LNCAP (cell line): ENCODE measurements around the gene ACER1.

Experiments used
- CTCF ChIP-seq: fragments of 450-650 bp; IDR thresholded peaks from 2 replicates; pipeline ENCODE4 v1.5.1; 2017; ENCODE audit warnings: mild to moderate bottlenecking

The ACER1 gene

GRCh38 chr19:6362351-6362801, 29.0 kb upstream of the ACER1 start:
- no peak for TF ChIP-seq CTCF

- no peak for TF ChIP-seq CTCF
Measured at GRCh38 chr19:6362027-6362350, 28.6 kb upstream of the ACER1 start.

GRCh38 chr19:6359568-6360341, 26.3 kb upstream of the ACER1 start:
- no peak for TF ChIP-seq CTCF

- no peak for TF ChIP-seq CTCF
Measured at GRCh38 chr19:6358003-6358402, 24.6 kb upstream of the ACER1 start.

GRCh38 chr19:6357174-6357573, 23.8 kb upstream of the ACER1 start:
- TF ChIP-seq CTCF: no peak

- TF ChIP-seq CTCF: peak; percentile 43
Measured at GRCh38 chr19:6354098-6354674, 20.8 kb upstream of the ACER1 start.

GRCh38 chr19:6352381-6353165, 19.2 kb upstream of the ACER1 start:
- TF ChIP-seq CTCF: no peak
